Karpas-422 (cell line): ENCODE data around the gene TGFBI. TPM values are rescaled to one million over a fixed set of nuclear protein-coding genes. Genes with fewer than 3 reads are reported as not detected.

Source experiments
- DNase-seq: peaks from one replicate; pipeline ENCODE4 v3.0.0-alpha.2; 2015
- H2AFZ ChIP-seq: fragments of 200-600 bp; sonication (generic); 2 replicates; pipeline ENCODE4 v1.6.1; 2014; ENCODE audit warnings: antibody characterized with exemption, low read length, mixed read lengths
- H3K27ac ChIP-seq: fragments of 200-600 bp; sonication (generic); 2 replicates; pipeline ENCODE4 v1.5.1; 2014; ENCODE audit warnings: mild to moderate bottlenecking, low read length, moderate library complexity
- H3K27me3 ChIP-seq: fragments of 200-600 bp; sonication (generic); 2 replicates; pipeline ENCODE4 v1.6.1; 2014; ENCODE audit warnings: low read length, mixed read lengths
- H3K36me3 ChIP-seq: fragments of 200-600 bp; sonication (generic); 2 replicates; pipeline ENCODE4 v1.6.1; 2014; ENCODE audit warnings: low read length, mixed read lengths; ENCODE audit not compliant: insufficient read depth
- H3K4me1 ChIP-seq: fragments of 200-600 bp; sonication (generic); 2 replicates; pipeline ENCODE4 v1.6.1; 2014; ENCODE audit warnings: mild to moderate bottlenecking, low read length, mixed read lengths
- H3K4me2 ChIP-seq: fragments of 200-600 bp; sonication (generic); 2 replicates; pipeline ENCODE4 v1.6.1; 2014; ENCODE audit warnings: low read length, low read depth, mild to moderate bottlenecking; ENCODE audit not compliant: poor library complexity, severe bottlenecking
- H3K4me3 ChIP-seq: fragments of 200-600 bp; sonication (generic); 2 replicates; pipeline ENCODE4 v1.5.1; 2014; ENCODE audit warnings: mild to moderate bottlenecking, antibody characterized with exemption, low read length, mixed read lengths
- H3K79me2 ChIP-seq: fragments of 200-600 bp; sonication (generic); 2 replicates; pipeline ENCODE4 v1.6.1; 2014; ENCODE audit warnings: mild to moderate bottlenecking, low read length, mixed read lengths
- H3K9ac ChIP-seq: fragments of 200-600 bp; sonication (generic); 2 replicates; pipeline ENCODE4 v1.6.0; 2014; ENCODE audit warnings: low read length
- H3K9me2 ChIP-seq: fragments of 200-600 bp; sonication (generic), shearing (Covaris generic); replicated peaks from 2 replicates; pipeline ENCODE4 v1.6.0; 2014; ENCODE audit warnings: mild to moderate bottlenecking, low read length, moderate library complexity; ENCODE audit not compliant: insufficient read depth
- H3K9me3 ChIP-seq: fragments of 300-700, 200-600 bp; sonication (generic); 2 replicates; pipeline ENCODE4 v1.6.1; 2014; ENCODE audit warnings: low read length, mixed read lengths
- H4K20me1 ChIP-seq: fragments of 200-600 bp; sonication (generic); 2 replicates; pipeline ENCODE4 v1.6.1; 2014; ENCODE audit warnings: mild to moderate bottlenecking, antibody characterized with exemption, low read length, low read depth; ENCODE audit not compliant: insufficient read depth
- total RNA-seq: library from RNA; depleted of rRNA; stranded (reverse); fragments of >200 nt; shearing (Covaris generic); gene quantifications from 2 replicates; pipeline ENCODE4 v1.2.3, GENCODE V29; 2014; ENCODE audit warnings: low replicate concordance

TGFBI gene
- total RNA-seq, 1 experiment from 2014 or later, result not detected

GRCh38 chr5:136046246-136046645 lies 17.5 kb downstream of the TGFBI start:
- Histone ChIP-seq H3K4me3 (no peak overlapping the region), H3K36me3 (no peaks in the 10 kb centered on the region), H4K20me1 (no peaks in the 10 kb centered on the region), H3K9ac (no peak overlapping the region), H3K4me1 (no peaks in the 10 kb centered on the region), H3K9me3 (no peaks in the 10 kb centered on the region), H3K9me2 (no peaks in the 10 kb centered on the region), H3K4me2 (no peak overlapping the region), H2AFZ (no peak overlapping the region), H3K27me3 (no peaks in the 10 kb centered on the region), H3K27ac (no peak overlapping the region), H3K79me2 (no peaks in the 10 kb centered on the region)
- no peak for DNase-seq

- no peaks in the 10 kb centered on the region for H3K4me1 ChIP-seq
- no peaks in the 10 kb centered on the region for H3K9me2 ChIP-seq
- DNase-seq, result no peak
- H3K36me3 ChIP-seq, result no peaks in the 10 kb centered on the region
- H2AFZ ChIP-seq, result no peak overlapping the region
- no peak overlapping the region for H3K9ac ChIP-seq
- no peaks in the 10 kb centered on the region for H4K20me1 ChIP-seq
- H3K79me2 ChIP-seq, result no peaks in the 10 kb centered on the region
- no peak overlapping the region for H3K4me2 ChIP-seq
- H3K9me3 ChIP-seq, result no peaks in the 10 kb centered on the region
- H3K4me3 ChIP-seq, result no peak overlapping the region
- H3K27ac ChIP-seq, result no peak overlapping the region
- H3K27me3 ChIP-seq, result no peaks in the 10 kb centered on the region
Measured at GRCh38 chr5:136047858-136048257, 19.1 kb downstream of the TGFBI start.

GRCh38 chr5:136048966-136049365 lies 20.2 kb downstream of the TGFBI start:
- Histone ChIP-seq H3K9me3 (no peaks in the 10 kb centered on the region), H3K4me3 (no peak overlapping the region), H3K79me2 (no peaks in the 10 kb centered on the region), H3K27ac (no peak overlapping the region), H3K9me2 (no peaks in the 10 kb centered on the region), H3K27me3 (no peaks in the 10 kb centered on the region), H3K4me1 (no peaks in the 10 kb centered on the region), H3K36me3 (no peaks in the 10 kb centered on the region), H4K20me1 (no peaks in the 10 kb centered on the region), H3K9ac (no peak overlapping the region), H2AFZ (no peak overlapping the region), H3K4me2 (no peak overlapping the region)
- no peak for DNase-seq

GRCh38 chr5:136051486-136052220 lies 22.9 kb downstream of the TGFBI start:
- Histone ChIP-seq H3K4me1 (no peaks in the 10 kb centered on the region), H3K9me2 (no peaks in the 10 kb centered on the region), H3K27me3 (no peaks in the 10 kb centered on the region), H4K20me1 (no peaks in the 10 kb centered on the region), H3K4me3 (no peak overlapping the region), H3K9ac (no peak overlapping the region), H2AFZ (no peak overlapping the region), H3K9me3 (no peaks in the 10 kb centered on the region), H3K79me2 (no peaks in the 10 kb centered on the region), H3K36me3 (no peaks in the 10 kb centered on the region), H3K27ac (no peak overlapping the region), H3K4me2 (no peak overlapping the region)
- no peak for DNase-seq

GRCh38 chr5:136052692-136053335 lies 24.0 kb downstream of the TGFBI start:
- Histone ChIP-seq H3K27ac (no peak overlapping the region), H3K79me2 (no peaks in the 10 kb centered on the region), H3K9ac (no peak overlapping the region), H3K4me2 (no peak overlapping the region), H3K36me3 (no peaks in the 10 kb centered on the region), H2AFZ (no peak overlapping the region), H4K20me1 (no peaks in the 10 kb centered on the region), H3K4me1 (no peaks in the 10 kb centered on the region), H3K27me3 (no peaks in the 10 kb centered on the region), H3K9me2 (no peaks in the 10 kb centered on the region), H3K9me3 (no peaks in the 10 kb centered on the region), H3K4me3 (no peak overlapping the region)
- no peak for DNase-seq

- Histone ChIP-seq H3K27me3 (no peaks in the 10 kb centered on the region), H3K27ac (no peak overlapping the region), H2AFZ (no peak overlapping the region), H3K9ac (no peak overlapping the region), H3K9me3 (no peaks in the 10 kb centered on the region), H3K9me2 (no peaks in the 10 kb centered on the region), H3K36me3 (no peaks in the 10 kb centered on the region), H3K4me3 (no peak overlapping the region), H4K20me1 (no peaks in the 10 kb centered on the region), H3K4me1 (no peaks in the 10 kb centered on the region), H3K4me2 (no peak overlapping the region), H3K79me2 (no peaks in the 10 kb centered on the region)
- DNase-seq, result no peak
Measured at GRCh38 chr5:136053336-136054141, 24.8 kb downstream of the TGFBI start.

GRCh38 chr5:136054142-136055019 lies 25.6 kb downstream of the TGFBI start:
- no peak for DNase-seq
- Histone ChIP-seq H3K79me2 (no peaks in the 10 kb centered on the region), H3K36me3 (no peaks in the 10 kb centered on the region), H3K4me2 (no peak overlapping the region), H4K20me1 (no peaks in the 10 kb centered on the region), H3K9ac (no peak overlapping the region), H2AFZ (no peak overlapping the region), H3K9me2 (no peaks in the 10 kb centered on the region), H3K27ac (no peak overlapping the region), H3K4me3 (no peak overlapping the region), H3K27me3 (no peaks in the 10 kb centered on the region), H3K9me3 (no peaks in the 10 kb centered on the region), H3K4me1 (no peaks in the 10 kb centered on the region)
